H1 (cell line): ENCODE measurements around the gene TMEM254.

Experiments used
- CTCF ChIP-seq, 3 experiments: IDR thresholded peaks; 1 replicate in 2 of 3; 2 replicates in 1 of 3; pipeline versions ENCODE4 v1.5.1 to v1.6.1; 2011; ENCODE audit warnings: low read length in 3 of 3, mild to moderate bottlenecking in 3 of 3, inconsistent platforms in 2 of 3, low read depth in 1 of 3, moderate library complexity in 1 of 3; ENCODE audit not compliant: insufficient read depth in 1 of 3; ENCODE audit errors: control extremely low read depth in 1 of 3
- EP300 ChIP-seq, 2 experiments: IDR thresholded peaks; 1 replicate in 1 of 2; 2 replicates in 1 of 2; pipeline ENCODE4 v1.6.1; 2011 to 2012; ENCODE audit warnings: low read depth in 2 of 2, low read length in 2 of 2, mild to moderate bottlenecking in 2 of 2, borderline replicate concordance in 1 of 2, inconsistent platforms in 1 of 2, moderate library complexity in 1 of 2
- JUND ChIP-seq: IDR thresholded peaks from 2 replicates; pipeline ENCODE4 v1.6.1; 2011; ENCODE audit warnings: mild to moderate bottlenecking, improper control_type of control experiment, low read length

- TF ChIP-seq CTCF (IDR thresholded peaks at IDR 0.05; ENCODE audit: control extremely low read depth in 1 of 3, insufficient read depth in 1 of 3, low read depth in 1 of 3, low read length in 3 of 3), result no peak
- TF ChIP-seq EP300 (IDR thresholded peaks at IDR 0.05; ENCODE audit: borderline replicate concordance in 1 of 2, low read depth in 2 of 2, low read length in 2 of 2), result no peak
- no peak for TF ChIP-seq JUND
These were observed 58.8 kb downstream of the TMEM254 start for GRCh38 chr10:80137031-80137862.
